Measurements from ENCODE around the gene CENPF. TPM values are rescaled to one million over a fixed set of nuclear protein-coding genes. Genes with fewer than 3 reads are reported as not detected.

The CENPF gene
- total and polyA plus RNA-seq, 4 donors = 1.2 to 9.7 (median 1.9) TPM

GRCh38 chr1:214688891-214689290 lies 85.9 kb downstream of the CENPF start:
- Histone ChIP-seq H3K9ac (ENCODE audit: insufficient read depth in 1 of 2, low read length in 2 of 2) (no peak overlapping the region), H3K9me3 (ENCODE audit: control insufficient read depth in 4 of 4, insufficient read depth in 3 of 4, low read length in 3 of 4) (no peaks in the 10 kb centered on the region), H3K36me3 (ENCODE audit: control insufficient read depth in 4 of 4, insufficient read depth in 4 of 4, low read length in 4 of 4) (no peaks in the 10 kb centered on the region), H3K27me3 (ENCODE audit: control insufficient read depth in 3 of 3, insufficient read depth in 3 of 3, low read length in 2 of 3) (no peaks in the 10 kb centered on the region), H3K27ac (ENCODE audit: low read depth in 1 of 2, low read length in 1 of 2) (no peak overlapping the region), H3K4me1 (ENCODE audit: control insufficient read depth in 5 of 5, insufficient read depth in 5 of 5, low read length in 5 of 5) (peaks cover 0 to 9% (median 0%) of the 10 kb centered on the region in 5 donors), H3K4me3 (no peak overlapping the region)
- 58 to 67% methylated on average over 3 of the region's 3 CpGs for WGBS, 2 donors
- TF ChIP-seq CTCF (IDR thresholded peaks at IDR 0.05; ENCODE audit: control extremely low read depth, extremely low read depth) = no peak
- no peak for ATAC-seq (ENCODE audit: insufficient read depth, low FRiP score)
- peak in 2 of 3 donors; percentile 43 to 70 for DNase-seq

- H3K4me1 ChIP-seq (ENCODE audit: control insufficient read depth in 5 of 5, insufficient read depth in 5 of 5, low read length in 5 of 5) = peaks cover 0 to 3% (median 0%) of the 10 kb centered on the region in 5 donors
- WGBS, 2 donors = 67 to 90% methylated on average over 4 of the region's 4 CpGs
- ATAC-seq (ENCODE audit: insufficient read depth, low FRiP score) (no peak), DNase-seq (no peak)
- no peak overlapping the region for H3K9ac ChIP-seq (ENCODE audit: insufficient read depth in 1 of 2, low read length in 2 of 2)
- H3K27me3 ChIP-seq (ENCODE audit: control insufficient read depth in 3 of 3, insufficient read depth in 3 of 3, low read length in 2 of 3) = no peaks in the 10 kb centered on the region
- TF ChIP-seq CTCF (IDR thresholded peaks at IDR 0.05; ENCODE audit: control extremely low read depth, extremely low read depth) = no peak
- H3K27ac ChIP-seq (ENCODE audit: low read depth in 1 of 2, low read length in 1 of 2) = no peak overlapping the region
- H3K4me3 ChIP-seq = no peak overlapping the region
- no peaks in the 10 kb centered on the region for H3K36me3 ChIP-seq (ENCODE audit: control insufficient read depth in 4 of 4, insufficient read depth in 4 of 4, low read length in 4 of 4)
- peaks cover 0 to 4% (median 0%) of the 10 kb centered on the region in 4 donors for H3K9me3 ChIP-seq (ENCODE audit: control insufficient read depth in 4 of 4, insufficient read depth in 3 of 4, low read length in 3 of 4)
These were observed 91.8 kb downstream of the CENPF start for GRCh38 chr1:214694769-214695168.

- DNase-seq (no peak), ATAC-seq (ENCODE audit: insufficient read depth, low FRiP score) (no peak)
- H3K36me3 ChIP-seq (ENCODE audit: control insufficient read depth in 4 of 4, insufficient read depth in 4 of 4, low read length in 4 of 4) = no peaks in the 10 kb centered on the region
- no peaks in the 10 kb centered on the region for H3K27me3 ChIP-seq (ENCODE audit: control insufficient read depth in 3 of 3, insufficient read depth in 3 of 3, low read length in 2 of 3)
- H3K9ac ChIP-seq (ENCODE audit: insufficient read depth in 1 of 2, low read length in 2 of 2) = no peak overlapping the region
- WGBS, 2 donors = 88 to 92% methylated on average over 1 of the region's 1 CpG
- no peak overlapping the region for H3K27ac ChIP-seq (ENCODE audit: low read depth in 1 of 2, low read length in 1 of 2)
- no peak for TF ChIP-seq CTCF (IDR thresholded peaks at IDR 0.05; ENCODE audit: control extremely low read depth, extremely low read depth)
- no peaks in the 10 kb centered on the region for H3K4me1 ChIP-seq (ENCODE audit: control insufficient read depth in 5 of 5, insufficient read depth in 5 of 5, low read length in 5 of 5)
- H3K9me3 ChIP-seq (ENCODE audit: control insufficient read depth in 4 of 4, insufficient read depth in 3 of 4, low read length in 3 of 4) = peaks cover 0 to 4% (median 1%) of the 10 kb centered on the region in 4 donors
- H3K4me3 ChIP-seq = no peak overlapping the region
These were observed 95.6 kb downstream of the CENPF start for GRCh38 chr1:214698559-214698958.

- H3K27ac ChIP-seq (ENCODE audit: low read depth in 1 of 2, low read length in 1 of 2) = no peak overlapping the region
- 38 to 51% methylated on average over 4 of the region's 4 CpGs for WGBS, 2 donors
- no peak for TF ChIP-seq CTCF (IDR thresholded peaks at IDR 0.05; ENCODE audit: control extremely low read depth, extremely low read depth)
- H3K4me1 ChIP-seq (ENCODE audit: control insufficient read depth in 5 of 5, insufficient read depth in 5 of 5, low read length in 5 of 5) = no peaks in the 10 kb centered on the region
- H3K9me3 ChIP-seq (ENCODE audit: control insufficient read depth in 4 of 4, insufficient read depth in 3 of 4, low read length in 3 of 4) = peaks cover 0 to 4% (median 1%) of the 10 kb centered on the region in 4 donors
- H3K27me3 ChIP-seq (ENCODE audit: control insufficient read depth in 3 of 3, insufficient read depth in 3 of 3, low read length in 2 of 3) = no peaks in the 10 kb centered on the region
- H3K36me3 ChIP-seq (ENCODE audit: control insufficient read depth in 4 of 4, insufficient read depth in 4 of 4, low read length in 4 of 4) = no peaks in the 10 kb centered on the region
- ATAC-seq (ENCODE audit: insufficient read depth, low FRiP score) (no peak), DNase-seq (no peak)
- no peak overlapping the region for H3K9ac ChIP-seq (ENCODE audit: insufficient read depth in 1 of 2, low read length in 2 of 2)
- no peak overlapping the region for H3K4me3 ChIP-seq
These were observed 97.4 kb downstream of the CENPF start for GRCh38 chr1:214700437-214700836.
